K562 (cell line): ENCODE measurements around the gene ACP6. TPM values are rescaled to one million over a fixed set of nuclear protein-coding genes. Genes with fewer than 3 reads are reported as not detected.

Experiments
- ATAC-seq: fragments of 200-7000 bp; cut with Tn5 transposase; 3 replicates; pipeline ENCODE4 v1.9.1; 2020; ENCODE audit warnings: moderate library complexity
- BruUV-seq: library from RNA; stranded (reverse); fragments of 400-500 nt; replicated peaks from 2 replicates; lab custom pipeline; 2021; lab: Mats Ljungman, UMichigan
- CTCF ChIA-PET: fragments of 300-600 bp; formaldehyde crosslinking; extraction: SDS; loops from one replicate; lab custom pipeline; 2021; ENCODE audit warnings: low intra/inter-chr PET ratio; lab: Yijun Ruan, JAX
- POLR2A ChIA-PET: fragments of 300-600, 350-650 bp; sonication (Branson Sonifier 250); formaldehyde crosslinking; extraction: SDS; loops from one replicate; lab custom pipeline; 2021; ENCODE audit warnings: antibody characterized with exemption, inconsistent platforms; lab: Yijun Ruan, JAX
- DNase-seq, 4 experiments: peaks; one replicate each; pipeline versions ENCODE4 v3.0.0 to v3.0.0-alpha.2; 2011 to 2018; ENCODE audit warnings: low spot score in 3 of 4, mixed read lengths in 3 of 4; ENCODE audit errors: extremely low read depth in 1 of 4
- FAIRE-seq: peaks from 2 replicates; lab custom pipeline; 2011; peaks lifted over from hg19 to GRCh38; lab: Jason Lieb, UNC
- H2AFZ ChIP-seq: 2 replicates; pipeline ENCODE4 v1.6.0; 2011; ENCODE audit warnings: low read depth, low read length, control low read depth, inconsistent platforms
- H3K27ac ChIP-seq: fragments of 200-600 bp; 3 replicates; pipeline ENCODE4 v1.8.0; 2011; ENCODE audit warnings: low read depth, mild to moderate bottlenecking, control low read depth, inconsistent platforms, low read length, moderate library complexity, mixed read lengths; ENCODE audit errors: extremely low read depth
- H3K27me3 ChIP-seq, 2 experiments: fragments of 300-600 bp in 1 of 2; 2 replicates in 1 of 2; 3 replicates in 1 of 2; pipeline versions ENCODE4 v1.6.0 to v1.8.0; 2011; ENCODE audit warnings: inconsistent platforms in 2 of 2, low read length in 2 of 2, mild to moderate bottlenecking in 1 of 2, mixed read lengths in 1 of 2, moderate library complexity in 1 of 2; ENCODE audit not compliant: control insufficient read depth in 2 of 2, insufficient read depth in 2 of 2
- H3K36me3 ChIP-seq: fragments of 300-600 bp; 3 replicates; pipeline ENCODE4 v1.8.0; 2011; ENCODE audit warnings: mild to moderate bottlenecking, low read length, inconsistent platforms; ENCODE audit not compliant: control insufficient read depth, insufficient read depth
- H3K4me1 ChIP-seq, 2 experiments: fragments of 200-600 bp in 1 of 2; replicated peaks in 1 of 2; 2 replicates in 1 of 2; 3 replicates in 1 of 2; pipeline versions ENCODE4 v1.5.1 to v1.8.0; 2011; ENCODE audit warnings: inconsistent platforms in 2 of 2, low read length in 2 of 2, mild to moderate bottlenecking in 1 of 2, mixed read lengths in 1 of 2, moderate library complexity in 1 of 2; ENCODE audit not compliant: control insufficient read depth in 2 of 2, insufficient read depth in 2 of 2
- H3K4me2 ChIP-seq: 2 replicates; pipeline ENCODE4 v1.6.1; 2011; ENCODE audit warnings: low read length, control low read depth, inconsistent platforms, mixed read lengths; ENCODE audit not compliant: insufficient read depth
- H3K4me3 ChIP-seq: fragments of 200-600 bp; sonication (generic), shearing (Covaris generic); 2 replicates; pipeline ENCODE4 v1.5.1; 2016; ENCODE audit warnings: control low read depth, inconsistent platforms
- H3K79me2 ChIP-seq: fragments of 200-600 bp; 3 replicates; pipeline ENCODE4 v1.8.0; 2011; ENCODE audit warnings: low read length, inconsistent platforms; ENCODE audit not compliant: control insufficient read depth, insufficient read depth
- H3K9ac ChIP-seq, 2 experiments: 2 replicates each; pipeline versions ENCODE4 v1.6.0 to v1.6.1; 2011; ENCODE audit warnings: low read depth in 2 of 2, low read length in 2 of 2, control low read depth in 1 of 2, inconsistent platforms in 1 of 2, mild to moderate bottlenecking in 1 of 2, mixed read lengths in 1 of 2; ENCODE audit not compliant: insufficient read depth in 1 of 2
- H3K9me1 ChIP-seq: one replicate; pipeline ENCODE4 v1.6.0; 2011; ENCODE audit warnings: inconsistent platforms, mild to moderate bottlenecking, low read length, moderate library complexity; ENCODE audit not compliant: control insufficient read depth, insufficient read depth
- H3K9me3 ChIP-seq: replicated peaks from 2 replicates; pipeline ENCODE4 v1.5.1; 2011; ENCODE audit warnings: low read depth, low read length, inconsistent platforms; ENCODE audit not compliant: control insufficient read depth, insufficient read depth
- H4K20me1 ChIP-seq: replicated peaks from 2 replicates; pipeline ENCODE4 v1.6.1; 2011; ENCODE audit warnings: low read length, inconsistent platforms, mixed read lengths; ENCODE audit not compliant: control insufficient read depth, insufficient read depth
- CTCF ChIP-seq, 3 experiments: IDR thresholded peaks in 2 of 3; conservative IDR thresholded peaks in 1 of 3; 2 replicates each; pipeline ENCODE4 v1.5.1; 2011 to 2012; ENCODE audit warnings: low read length in 3 of 3, mild to moderate bottlenecking in 3 of 3, control low read depth in 2 of 3, improper control_type of control experiment in 1 of 3, inconsistent platforms in 1 of 3, low read depth in 1 of 3, mixed read lengths in 1 of 3, moderate library complexity in 1 of 3; ENCODE audit not compliant: insufficient read depth in 2 of 3
- DEAF1 ChIP-seq: fragments of 450-650 bp; formaldehyde crosslinking; IDR thresholded peaks from 2 replicates; pipeline ENCODE4 v1.4.0; 2020; ENCODE audit warnings: mild to moderate bottlenecking, moderate library complexity
- HMG20B ChIP-seq: fragments of 250-450 bp; sonication (Bioruptor Pico); IDR thresholded peaks from 2 replicates; pipeline ENCODE4 v1.5.0; 2021; ENCODE audit warnings: mild to moderate bottlenecking
- HNRNPH1 ChIP-seq: fragments of 200-400 bp; formaldehyde crosslinking; optimal IDR thresholded peaks from 2 replicates; pipeline ENCODE3; 2017; ENCODE audit warnings: low read depth, mild to moderate bottlenecking, low read length, moderate library complexity
- HOXB6 ChIP-seq: fragments of 250-450 bp; sonication (Bioruptor Pico); IDR thresholded peaks from 2 replicates; pipeline ENCODE4 v1.5.1; 2022; ENCODE audit warnings: mild to moderate bottlenecking, borderline replicate concordance
- NFIC ChIP-seq: fragments of 450-650 bp; IDR thresholded peaks from 2 replicates; pipeline ENCODE4 v1.6.1; 2017; ENCODE audit warnings: mild to moderate bottlenecking, inconsistent platforms
- PTTG1 ChIP-seq: fragments of 450-650 bp; IDR thresholded peaks from 2 replicates; pipeline ENCODE4 v1.6.1; 2016; ENCODE audit warnings: low read depth, mild to moderate bottlenecking, missing genetic modification characterization, missing compliant biosample characterization
- RAD21 ChIP-seq, 2 experiments: fragments of 250-450 bp in 1 of 2; fragments of 450-650 bp in 1 of 2; sonication (Bioruptor Pico) in 1 of 2; formaldehyde crosslinking in 1 of 2; IDR thresholded peaks in 1 of 2; conservative IDR thresholded peaks in 1 of 2; 2 replicates each; pipeline versions ENCODE4 v1.4.0 to v1.8.0; 2020 to 2022; ENCODE audit warnings: mild to moderate bottlenecking in 2 of 2, moderate library complexity in 1 of 2
- SMC3 ChIP-seq: conservative IDR thresholded peaks from 2 replicates; pipeline ENCODE4 v1.6.1; 2011; ENCODE audit warnings: low read depth, low read length, improper control_type of control experiment; ENCODE audit not compliant: insufficient read depth
- XRCC5 ChIP-seq: fragments of 200-400 bp; formaldehyde crosslinking; IDR thresholded peaks from 2 replicates; pipeline ENCODE4 v1.6.1; 2017; ENCODE audit warnings: low read depth, mild to moderate bottlenecking, low read length
- ZNF143 ChIP-seq: sonication (generic); formaldehyde crosslinking; IDR thresholded peaks from 2 replicates; pipeline ENCODE4 v1.9.0; 2022; ENCODE audit warnings: mild to moderate bottlenecking, missing genetic modification reagents
- WGBS: fragments of 100-300 bp; shearing (Covaris generic); methylation state at CpG from one replicate; pipeline ENCODE4 v1.1.6; 2016; ENCODE audit warnings: low coverage, mixed read lengths; ENCODE audit not compliant: insufficient coverage; ENCODE audit errors: missing lambda C conversion rate; 5-methylcytosine and 5-hydroxymethylcytosine counted together
- in situ Hi-C: fragments of 300-500 bp; cut with MboI; formaldehyde crosslinking; loops from 4 replicates; pipeline ENCODE4 v1.15.0; 2018; ENCODE audit warnings: inconsistent platforms, mixed read lengths
- intact Hi-C: fragments of 100-400 bp; cut with micrococcal nuclease; formaldehyde crosslinking; loops from 2 replicates; pipeline ENCODE4 v1.14.2; 2022
- polyA plus RNA-seq, 8 experiments: library from polyadenylated mRNA; depleted of rRNA in 4 of 8; stranded (reverse) in 5 of 8; unstranded in 3 of 8; fragments of >200 nt; fragmentation: Nextera tagmentation in 2 of 8; fragmentation: Illumina TruSeq in 1 of 8; extraction: Ambion mirVana in 2 of 8; extraction: Trizol in 1 of 8; gene quantifications; 2 replicates each; pipeline versions ENCODE4 v1.2.1 to v1.2.3, GENCODE V29; 2011 to 2014; ENCODE audit warnings: inconsistent platforms in 1 of 8, missing spikeins in 1 of 8
- total RNA-seq, 7 experiments: library from RNA; depleted of rRNA in 6 of 7; stranded (reverse); fragments of >200 nt in 6 of 7; fragmentation: Illumina TruSeq in 2 of 7; extraction: Trizol in 2 of 7; gene quantifications; 2 replicates each; pipeline versions ENCODE4 v1.2.1 to v1.2.3, GENCODE V29; 2011 to 2021; ENCODE audit warnings: low replicate concordance in 1 of 7

The ACP6 gene
- total and polyA plus RNA-seq, 9 of the 15 experiments (the other 6 are each of a cell fraction or from before 2014, with no cell fraction given): 0.05 to 1.4 (median 0.49) TPM

GRCh38 chr1:147712605-147713004 lies 42.3 kb upstream of the ACP6 start (continued):
- TF ChIP-seq XRCC5 (no peak), PTTG1 (tag) (no peak), HNRNPH1 (no peak), ZNF143 (CRISPR knock-in tag) (no peak)

DNA sequence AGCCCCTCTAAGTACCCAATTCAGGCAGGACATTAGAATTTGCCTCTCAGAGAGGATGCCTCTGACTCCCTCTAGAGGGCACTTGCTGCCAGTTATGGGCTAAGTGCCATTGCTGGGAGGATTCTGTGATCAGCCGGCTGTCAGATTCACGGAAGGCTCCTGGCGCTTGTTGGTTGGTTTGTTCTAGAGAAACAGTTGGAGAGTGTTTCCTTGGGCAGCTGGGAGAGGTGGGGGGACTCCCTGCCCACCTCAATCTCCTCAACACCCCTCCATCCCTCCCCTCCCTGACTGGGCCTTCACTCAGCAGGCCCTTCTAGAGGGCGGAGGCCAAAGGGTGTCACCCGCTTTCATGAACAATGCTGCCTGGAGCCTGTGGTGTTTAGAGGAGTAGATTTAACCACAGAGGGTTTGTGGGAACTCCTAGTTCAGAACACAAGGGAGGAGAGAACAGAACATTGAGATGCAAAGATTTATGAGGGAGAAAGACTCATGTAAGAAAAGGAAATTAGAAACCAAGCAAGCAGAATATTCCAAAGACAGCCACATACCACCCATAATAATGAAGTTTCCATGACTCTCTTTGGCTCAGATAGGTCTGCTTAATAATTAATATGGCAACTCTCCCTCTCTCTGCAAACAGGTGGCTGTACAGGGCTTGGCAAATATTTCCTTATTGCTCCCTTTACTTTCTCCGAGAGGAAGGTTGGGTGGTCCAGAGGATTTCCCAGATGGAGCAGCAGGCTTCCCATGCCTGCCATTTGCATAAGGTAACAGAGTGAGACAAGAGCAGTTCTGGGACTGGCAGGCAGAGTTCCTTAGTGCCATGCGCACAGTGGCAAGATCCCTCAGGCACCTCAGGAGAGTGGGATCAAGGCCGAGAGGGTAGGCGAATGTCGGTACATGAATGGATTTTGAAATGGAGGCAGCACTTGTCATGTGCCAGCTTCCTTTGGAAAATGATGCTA lies 30.0 kb upstream of the ACP6 start:
- Histone ChIP-seq H3K79me2 (no peaks in the 10 kb centered on the region), H2AFZ (no peak overlapping the region), H3K27ac (no peak overlapping the region), H3K4me3 (no peak overlapping the region), H4K20me1 (no peaks in the 10 kb centered on the region; the same call in 1 of the 2 replicates), H3K9me1 (no peaks in the 10 kb centered on the region), H3K27me3 (peaks cover 0 to 15% of the 10 kb centered on the region in 2 experiments; a peak in 2 of 5 replicates), H3K9me3 (no peaks in the 10 kb centered on the region), H3K4me1 (no peaks in the 10 kb centered on the region), H3K4me2 (no peak overlapping the region), H3K9ac (no peak overlapping the region; a peak in 1 of 4 replicates), H3K36me3 (no peaks in the 10 kb centered on the region)
- DNase-seq (peak; percentile 43 to 50 (median 47)), ATAC-seq (peak; percentile 88), FAIRE-seq (peak; percentile 92)
- ChIA-PET POLR2A (no interaction called here), CTCF (no interaction called here)
- intact Hi-C loops: loop anchor here (1.0 to 5.0 kb wide), 2 partner anchors 58 to 205 kb away; no protein-coding TSS in a partner anchor
- in situ Hi-C loops: no loop called here
- BruUV-seq: no TSS peak
- 11% methylated on average over 10 of the region's 10 CpGs for WGBS
- no peak for TF ChIP-seq HMG20B (CRISPR knock-in tag)
- 0 out of 2 replicates have a peak, but pooled peaks have one; percentile 9 for TF ChIP-seq DEAF1 (CRISPR knock-in tag)
- TF ChIP-seq NFIC: peak; percentile 65
- TF ChIP-seq HOXB6 (CRISPR knock-in tag): no peak
- peak; percentile 54 to 65 for TF ChIP-seq RAD21 (CRISPR knock-in tag; conservative IDR thresholded peaks at IDR 0.05 in 1 of 2, IDR thresholded peaks at IDR 0.05 in 1 of 2)
- peak; percentile 73 to 81 (median 73) for TF ChIP-seq CTCF (IDR thresholded peaks at IDR 0.05 in 2 of 3, conservative IDR thresholded peaks at IDR 0.05 in 1 of 3; ENCODE audit: insufficient read depth in 2 of 3, low read depth in 1 of 3, low read length in 3 of 3)
- peak; percentile 31; the same call in 1 of the 2 replicates for TF ChIP-seq SMC3
